Stimulated activated naive CD8-positive, alpha-beta T cell treated with anti-CD3 and anti-CD28 coated beads, Interleukin-15, amount 100 ng/mL, for 72 hours (primary cell): ENCODE data around the gene IQCN.

ENCODE experiments used
- ATAC-seq: fragments of 150-1000 bp; cut with Tn5 transposase; 2 replicates; pipeline ENCODE4 v1.10.0; 2021; ENCODE audit warnings: mild to moderate bottlenecking, moderate library complexity
- DNase-seq, 2 donors: peaks; one replicate each; pipeline ENCODE4 v3.0.0; 2021 to 2022
- H3K27ac Mint-ChIP-seq, 2 donors: one replicate each; pipeline ENCODE4 v1.8.0; 2022; ENCODE audit warnings: mild to moderate bottlenecking in 2 of 2, mixed read lengths in 2 of 2, moderate library complexity in 2 of 2
- H3K27me3 Mint-ChIP-seq: one replicate; pipeline ENCODE4 v1.8.0; 2022; ENCODE audit warnings: mixed read lengths
- H3K4me1 Mint-ChIP-seq: one replicate; pipeline ENCODE4 v1.8.0; 2022; ENCODE audit warnings: mild to moderate bottlenecking, mixed read lengths
- H3K4me3 Mint-ChIP-seq, 2 donors: one replicate each; pipeline ENCODE4 v1.8.0; 2022; ENCODE audit warnings: mild to moderate bottlenecking in 2 of 2, mixed read lengths in 2 of 2, moderate library complexity in 1 of 2
- H3K9me3 Mint-ChIP-seq, 2 donors: one replicate each; pipeline ENCODE4 v1.8.0; 2022; ENCODE audit warnings: mixed read lengths in 2 of 2

Gene IQCN

DNA sequence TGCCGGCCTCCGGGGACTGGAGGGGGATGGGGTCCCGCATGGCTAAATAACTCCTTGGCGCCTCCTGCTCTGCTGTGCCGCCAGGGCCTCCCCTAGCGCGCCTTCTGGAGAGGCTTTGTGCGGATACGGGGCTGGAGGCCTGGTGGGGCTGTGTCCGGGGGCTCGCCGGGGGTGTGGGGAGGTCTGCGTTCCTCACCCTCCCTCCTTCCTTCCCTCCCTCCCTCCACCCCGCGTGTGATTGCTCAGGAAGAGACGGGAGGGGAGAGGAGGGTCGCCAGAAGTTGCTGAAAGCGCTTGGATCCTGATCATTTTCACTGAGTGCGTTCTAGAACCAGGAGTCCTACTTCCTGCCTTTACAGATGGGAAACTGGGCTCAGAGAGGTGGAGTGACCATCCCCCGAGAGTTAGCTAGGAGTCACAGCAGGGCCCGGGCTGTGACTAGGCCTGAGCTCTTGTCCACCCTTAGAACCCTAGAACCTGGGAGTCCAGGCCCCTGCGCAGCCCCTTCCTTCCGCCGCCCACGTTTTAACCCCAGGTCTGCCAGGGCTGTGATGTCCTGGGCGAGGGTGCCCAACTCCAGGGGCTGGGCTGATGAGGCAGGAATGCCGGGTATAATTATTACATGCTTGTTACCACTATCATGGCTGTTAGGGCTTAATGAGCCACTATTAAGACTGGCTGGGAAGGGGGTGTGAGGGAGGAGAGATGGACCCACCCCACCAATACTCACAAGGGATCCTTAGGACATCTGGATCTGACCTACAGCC lies 8.0 kb upstream of the IQCN start:
- Mint-ChIP-seq H3K27ac (peak overlapping the region; percentile 98 to 99), H3K27me3 (no peaks in the 10 kb centered on the region), H3K4me3 (peak overlapping the region; percentile 88 to 99), H3K4me1 (peaks cover 87% of the 10 kb centered on the region), H3K9me3 (no peaks in the 10 kb centered on the region)
- DNase-seq (no peak), ATAC-seq (peak; percentile 61)

DNA sequence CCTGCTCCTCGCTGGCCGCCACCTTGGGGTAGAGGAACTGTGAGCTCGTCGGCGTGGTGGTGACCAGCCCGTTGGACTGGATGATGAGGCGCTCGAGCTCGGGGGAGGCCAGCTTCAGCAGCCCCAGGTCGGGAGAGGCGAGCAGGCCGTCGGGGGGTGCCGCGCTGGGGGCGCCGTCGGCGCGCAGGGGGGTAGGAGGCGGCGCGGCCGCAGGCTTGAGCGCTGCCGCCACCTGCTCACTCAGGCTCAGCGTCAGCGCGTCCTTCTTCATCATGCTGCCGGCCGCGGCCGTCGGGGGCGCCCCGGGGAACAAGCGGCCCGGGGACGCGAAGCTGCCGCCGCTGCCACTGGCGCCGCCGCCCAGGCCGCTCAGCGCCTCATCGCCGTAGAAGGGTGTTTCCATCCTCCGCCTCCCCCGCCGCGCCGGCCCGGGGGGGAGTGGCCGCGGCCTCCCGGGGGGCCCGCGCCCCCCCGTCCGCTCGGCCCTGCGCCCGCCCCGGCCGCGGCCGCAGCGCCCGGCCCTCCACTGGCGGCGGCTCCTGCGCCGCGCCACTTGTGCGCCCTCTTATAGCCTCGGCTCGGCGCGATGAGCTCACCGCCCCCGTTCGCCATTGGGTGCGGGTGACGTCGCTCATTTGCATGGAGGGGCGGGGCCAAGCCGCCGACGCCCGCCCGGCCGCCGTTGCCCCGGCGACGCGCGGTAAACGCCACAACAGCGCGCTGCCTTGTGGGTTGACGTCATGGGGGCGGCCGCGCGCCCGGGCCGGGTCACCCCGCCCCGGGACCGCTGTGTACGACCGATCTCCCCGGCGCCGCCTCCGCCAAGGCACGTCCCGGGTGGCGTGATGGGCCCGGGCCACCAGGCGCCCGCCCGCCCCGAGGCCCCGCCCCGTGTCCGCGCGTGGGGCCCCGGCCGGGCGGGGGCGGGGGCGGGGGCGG lies 7.1 kb upstream of the IQCN start, which contains the start of gene JUND:
Gene JUND (minus strand): TSS at position 541 of the 939 bp plus-strand sequence. CDS start 138 bp downstream, at position 403.
- peak; percentile 78 for ATAC-seq

DNA sequence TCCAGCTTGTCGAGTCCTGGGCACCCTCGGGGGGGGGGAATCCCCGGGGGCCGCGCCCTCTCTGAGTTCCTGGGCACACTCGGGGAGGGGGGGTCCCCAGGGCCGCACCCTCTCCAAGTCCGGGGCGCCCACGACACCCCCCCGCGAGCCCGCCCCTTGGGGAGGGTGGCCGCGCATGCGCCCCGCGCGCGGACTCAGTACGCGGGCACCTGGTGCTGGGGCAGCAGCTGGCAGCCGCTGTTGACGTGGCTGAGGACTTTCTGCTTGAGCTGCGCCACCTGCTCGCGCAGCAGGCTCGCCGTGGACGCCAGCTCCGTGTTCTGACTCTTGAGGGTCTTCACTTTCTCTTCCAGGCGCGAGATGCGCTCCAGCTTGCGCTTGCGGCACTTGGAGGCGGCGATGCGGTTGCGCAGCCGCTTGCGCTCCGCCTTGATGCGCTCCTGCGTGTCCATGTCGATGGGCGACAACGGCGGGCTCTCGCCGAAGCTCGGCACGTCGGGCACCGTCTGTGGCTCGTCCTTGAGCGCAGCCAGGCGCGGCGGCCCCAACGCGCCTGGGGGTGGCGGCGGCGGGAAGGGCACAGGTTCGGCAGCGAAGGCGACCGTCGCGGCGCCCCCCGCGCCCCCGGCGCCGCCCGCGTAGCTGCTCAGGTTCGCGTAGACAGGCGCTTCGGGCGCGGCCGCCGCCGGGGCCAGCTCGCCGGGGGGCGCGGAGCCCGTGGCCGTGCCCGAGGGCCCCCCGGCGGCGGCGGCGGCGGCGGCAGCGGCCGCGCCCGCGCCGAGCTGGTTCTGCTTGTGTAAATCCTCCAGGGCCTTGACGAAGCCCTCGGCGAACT lies 6.2 kb upstream of the IQCN start:
- H3K9me3 Mint-ChIP-seq: no peaks in the 10 kb centered on the region
- no peaks in the 10 kb centered on the region for H3K27me3 Mint-ChIP-seq
- H3K27ac Mint-ChIP-seq: peak overlapping the region; percentile 98 to 99
- DNase-seq: peak; percentile 85 to 88
- H3K4me1 Mint-ChIP-seq: peaks cover 76% of the 10 kb centered on the region
- peak overlapping the region; percentile 93 to 95 for H3K4me3 Mint-ChIP-seq
- ATAC-seq: peak; percentile 35

More for the DNA sequence above, 7.1 kb upstream of the IQCN start, which contains the start of gene JUND:
- Mint-ChIP-seq H3K4me1 (peaks cover 81% of the 10 kb centered on the region), H3K27me3 (no peaks in the 10 kb centered on the region), H3K4me3 (peak within 1 kb of the TSS; percentile 93 to 99), H3K9me3 (no peaks in the 10 kb centered on the region), H3K27ac (peak within 1 kb of the TSS; percentile 98 to 99)
- peak; percentile 98 to 99 for DNase-seq

DNA sequence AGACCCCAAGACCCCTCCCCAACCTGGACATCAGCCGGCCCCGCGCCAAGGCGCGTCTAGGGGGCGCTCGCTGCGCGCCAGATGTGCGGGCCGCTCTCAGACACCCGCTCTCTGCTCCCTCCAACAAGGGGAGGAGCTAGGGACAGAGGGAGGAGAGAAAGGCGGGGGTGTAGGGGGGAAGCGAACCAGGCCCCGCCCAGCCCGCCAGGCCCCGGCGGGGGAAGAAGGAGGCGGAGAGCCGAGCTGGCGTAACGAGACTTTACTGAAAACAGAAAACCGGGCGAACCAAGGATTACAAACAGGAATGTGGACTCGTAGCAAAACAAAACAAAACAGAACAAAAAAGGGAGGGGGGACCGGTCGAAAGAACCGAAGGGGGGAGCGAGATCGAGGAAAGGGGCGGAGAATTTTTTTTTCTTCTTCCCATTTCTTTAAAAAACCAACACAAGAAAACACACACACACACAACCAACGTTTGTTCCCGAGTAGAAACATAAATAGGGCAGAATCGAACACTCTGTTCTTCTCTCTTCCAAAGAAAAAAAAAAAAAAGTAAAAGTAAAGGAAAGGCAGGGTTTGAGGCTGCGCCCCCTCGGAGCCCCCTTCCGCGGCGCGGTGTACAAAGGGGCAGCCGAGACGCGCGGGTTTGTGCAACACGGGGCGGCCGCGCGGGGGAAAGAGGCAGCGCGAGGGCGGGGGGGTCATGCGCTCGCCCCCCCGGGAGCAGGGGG lies 5.4 kb upstream of the IQCN start:
- Mint-ChIP-seq H3K27me3 (no peaks in the 10 kb centered on the region), H3K27ac (peak overlapping the region; percentile 93 to 99), H3K4me3 (peak overlapping the region; percentile 93 to 95), H3K9me3 (no peaks in the 10 kb centered on the region), H3K4me1 (peaks cover 76% of the 10 kb centered on the region)
- peak; percentile 47 for ATAC-seq
- peak; percentile 93 to 95 for DNase-seq

DNA sequence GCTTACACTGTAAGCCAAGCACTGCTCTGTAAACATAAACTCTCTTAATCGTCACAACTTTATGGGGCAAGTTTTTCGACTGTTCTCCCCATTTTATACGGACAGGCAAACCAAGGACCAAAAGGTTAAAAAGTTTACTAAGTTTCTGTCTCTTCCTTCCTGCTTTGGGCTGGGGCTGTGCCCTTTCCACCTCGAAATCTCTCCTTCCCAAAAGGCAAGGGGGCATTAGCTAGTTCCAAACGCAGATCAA lies 4.9 kb upstream of the IQCN start:
- Mint-ChIP-seq H3K4me1 (peaks cover 76% of the 10 kb centered on the region), H3K27me3 (no peaks in the 10 kb centered on the region), H3K27ac (peak overlapping the region; percentile 93 to 99), H3K9me3 (no peaks in the 10 kb centered on the region), H3K4me3 (peak overlapping the region; percentile 93 to 95)
- DNase-seq (no peak), ATAC-seq (no peak)

DNA sequence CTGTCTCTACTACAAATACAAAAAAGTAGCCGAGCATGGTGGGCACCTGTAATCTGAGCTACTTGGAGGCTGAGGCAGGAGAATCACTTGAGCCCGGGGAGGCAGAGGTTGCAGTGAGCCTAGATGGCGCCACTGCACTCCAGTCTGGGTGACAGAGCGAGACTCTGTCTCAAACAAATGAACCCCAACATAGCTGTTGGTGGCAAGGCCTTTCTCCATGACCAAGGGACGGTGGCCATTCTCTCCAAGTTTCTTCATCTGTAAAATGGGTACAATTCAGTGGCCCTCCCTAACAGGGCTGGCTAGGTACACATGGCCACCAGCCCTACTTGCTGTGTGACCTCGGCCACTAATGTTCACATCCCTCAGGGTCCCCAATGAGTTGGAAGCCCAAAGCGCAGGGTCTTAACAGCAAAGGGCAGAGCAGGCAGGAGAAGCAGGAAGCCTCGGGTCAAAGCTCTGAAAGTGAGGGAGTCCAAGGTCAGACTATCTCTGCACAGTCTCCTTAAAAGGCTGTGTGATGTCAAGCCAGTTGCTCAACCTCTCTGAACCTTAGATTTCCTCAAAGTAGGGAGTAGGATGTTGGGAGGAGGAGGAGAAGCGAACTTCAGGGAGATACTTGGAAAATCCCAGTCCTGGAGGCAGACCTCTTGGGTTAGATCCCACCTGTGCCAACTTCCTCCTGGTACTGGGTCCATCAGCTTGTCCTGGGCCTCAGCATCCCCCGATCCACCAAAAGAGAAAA lies 4.4 kb upstream of the IQCN start:
- no peak for ATAC-seq
- H3K4me1 Mint-ChIP-seq: peaks cover 75% of the 10 kb centered on the region
- H3K27ac Mint-ChIP-seq: peak overlapping the region; percentile 93 to 99
- peak; percentile 45 to 58 for DNase-seq
- peak overlapping the region; percentile 93 to 95 for H3K4me3 Mint-ChIP-seq
- no peaks in the 10 kb centered on the region for H3K9me3 Mint-ChIP-seq
- no peaks in the 10 kb centered on the region for H3K27me3 Mint-ChIP-seq

DNA sequence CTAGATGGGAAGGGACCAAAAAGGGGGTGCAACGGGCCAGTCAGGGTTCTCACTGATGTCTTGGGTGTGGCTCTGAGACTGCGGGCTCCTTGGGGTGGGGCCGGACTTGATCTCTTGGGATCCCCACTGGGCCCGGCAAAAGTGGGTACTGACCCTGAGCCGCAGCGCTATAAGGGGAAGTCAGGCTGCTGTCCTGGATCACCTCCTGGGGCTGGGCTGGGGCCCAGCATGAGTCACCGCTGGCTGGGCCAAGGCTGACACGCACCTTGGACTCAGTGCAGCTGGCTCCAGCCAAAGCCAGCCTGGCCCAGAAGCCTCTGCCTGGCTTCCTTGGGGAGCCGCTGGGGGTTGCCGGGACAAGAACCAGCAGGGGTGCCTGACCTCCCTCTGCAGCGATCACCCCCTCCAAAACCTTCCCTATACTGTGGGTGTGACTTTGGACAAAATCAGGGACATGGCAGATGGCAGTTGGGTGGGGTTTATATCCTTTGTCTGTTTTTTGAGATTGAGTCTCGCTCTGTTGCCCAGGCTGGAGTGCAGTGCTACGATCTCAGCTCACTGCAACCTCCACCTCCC lies 617 bp upstream of the IQCN start:
- ATAC-seq (no peak), DNase-seq (no peak)
- Mint-ChIP-seq H3K4me1 (peaks cover 48% of the 10 kb centered on the region), H3K9me3 (no peaks in the 10 kb centered on the region), H3K27me3 (no peaks in the 10 kb centered on the region), H3K27ac (peak overlapping the region in 1 of 2 donors; percentile 82), H3K4me3 (peak overlapping the region in 1 of 2 donors; percentile 21)

DNA sequence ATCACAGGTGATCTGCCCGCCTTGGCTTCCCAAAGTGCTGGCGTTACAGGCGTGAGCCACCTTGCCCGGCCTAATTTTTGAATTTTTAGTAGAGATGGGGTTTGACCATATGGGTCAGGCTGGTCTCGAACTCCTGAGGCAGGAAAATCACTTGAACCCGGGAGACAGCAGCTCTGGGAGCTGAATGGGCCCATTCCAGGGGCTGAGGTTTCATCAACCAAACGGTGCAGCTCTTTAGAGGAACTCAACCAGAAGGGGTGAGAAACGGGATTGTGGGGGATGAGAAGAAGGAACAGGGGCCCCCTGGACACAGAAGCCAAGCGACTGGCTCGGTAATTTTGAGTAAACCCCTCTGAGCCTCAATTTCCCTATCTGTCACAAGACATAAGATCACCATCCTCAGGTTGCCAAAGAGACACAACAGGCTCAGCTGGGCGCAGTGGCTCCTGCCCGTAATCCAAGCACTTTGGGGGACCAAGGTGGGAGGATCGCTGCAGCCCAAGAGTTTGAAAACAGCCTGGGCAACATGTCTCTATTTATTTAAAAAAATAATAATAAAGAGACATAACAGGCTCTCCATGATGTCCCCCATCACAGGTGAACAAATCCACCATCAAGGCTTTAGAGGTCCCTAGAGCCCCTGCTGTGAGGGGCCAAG lies 562 bp downstream of the IQCN start:
- no peaks in the 10 kb centered on the region for H3K27me3 Mint-ChIP-seq
- DNase-seq: no peak
- ATAC-seq: no peak
- H3K27ac Mint-ChIP-seq: peak overlapping the region in 1 of 2 donors; percentile 42
- H3K4me3 Mint-ChIP-seq: no peak overlapping the region
- H3K4me1 Mint-ChIP-seq: peaks cover 37% of the 10 kb centered on the region
- H3K9me3 Mint-ChIP-seq: no peaks in the 10 kb centered on the region

DNA sequence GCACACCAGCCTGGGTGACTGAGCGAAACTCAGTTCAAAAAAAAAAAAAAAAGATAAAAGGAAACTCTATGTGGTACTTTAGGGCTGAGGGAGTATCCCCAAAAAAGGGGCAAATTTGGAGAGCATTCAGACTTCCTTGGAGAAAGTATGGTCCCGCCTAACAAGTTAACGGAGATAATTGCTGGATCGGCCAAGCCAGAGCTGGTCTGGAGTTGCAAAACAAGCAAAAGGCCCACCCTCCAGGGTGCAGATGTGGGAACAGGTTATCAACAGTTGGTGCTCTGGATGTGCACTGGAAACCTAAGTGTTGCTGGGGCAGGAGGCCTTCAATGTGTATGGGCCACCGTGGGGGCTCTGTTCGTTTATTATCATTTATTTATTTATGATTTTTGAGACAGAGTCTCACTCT lies 2.8 kb downstream of the IQCN start:
- H3K4me3 Mint-ChIP-seq: no peak overlapping the region
- no peak for ATAC-seq
- no peak for DNase-seq
- H3K27me3 Mint-ChIP-seq: no peaks in the 10 kb centered on the region
- H3K27ac Mint-ChIP-seq: no peak overlapping the region
- no peaks in the 10 kb centered on the region for H3K9me3 Mint-ChIP-seq
- H3K4me1 Mint-ChIP-seq: peaks cover 20% of the 10 kb centered on the region

DNA sequence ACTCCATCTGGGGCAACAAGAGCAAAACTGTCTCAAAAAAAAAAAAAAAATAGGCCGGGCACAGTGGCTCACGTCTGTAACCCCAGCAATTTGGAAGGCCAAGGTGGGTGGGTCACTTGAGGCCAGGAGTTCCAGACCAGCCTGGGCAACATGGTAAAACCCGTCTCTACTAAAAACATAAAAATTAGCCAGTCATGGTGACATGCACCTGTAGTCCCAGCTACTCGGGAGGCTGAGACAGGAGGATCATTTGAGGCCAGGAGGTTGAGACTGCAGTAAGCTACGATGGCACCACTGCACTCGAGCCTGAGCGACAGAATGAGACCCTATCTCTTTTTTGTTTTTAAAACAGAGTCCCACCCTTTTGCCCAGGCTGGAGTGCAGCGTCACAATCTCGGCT lies 3.9 kb downstream of the IQCN start:
- DNase-seq (no peak), ATAC-seq (no peak)
- no peaks in the 10 kb centered on the region for H3K9me3 Mint-ChIP-seq
- no peaks in the 10 kb centered on the region for H3K27me3 Mint-ChIP-seq
- H3K4me3 Mint-ChIP-seq: no peak overlapping the region
- no peak overlapping the region for H3K27ac Mint-ChIP-seq
- H3K4me1 Mint-ChIP-seq: peaks cover 14% of the 10 kb centered on the region

DNA sequence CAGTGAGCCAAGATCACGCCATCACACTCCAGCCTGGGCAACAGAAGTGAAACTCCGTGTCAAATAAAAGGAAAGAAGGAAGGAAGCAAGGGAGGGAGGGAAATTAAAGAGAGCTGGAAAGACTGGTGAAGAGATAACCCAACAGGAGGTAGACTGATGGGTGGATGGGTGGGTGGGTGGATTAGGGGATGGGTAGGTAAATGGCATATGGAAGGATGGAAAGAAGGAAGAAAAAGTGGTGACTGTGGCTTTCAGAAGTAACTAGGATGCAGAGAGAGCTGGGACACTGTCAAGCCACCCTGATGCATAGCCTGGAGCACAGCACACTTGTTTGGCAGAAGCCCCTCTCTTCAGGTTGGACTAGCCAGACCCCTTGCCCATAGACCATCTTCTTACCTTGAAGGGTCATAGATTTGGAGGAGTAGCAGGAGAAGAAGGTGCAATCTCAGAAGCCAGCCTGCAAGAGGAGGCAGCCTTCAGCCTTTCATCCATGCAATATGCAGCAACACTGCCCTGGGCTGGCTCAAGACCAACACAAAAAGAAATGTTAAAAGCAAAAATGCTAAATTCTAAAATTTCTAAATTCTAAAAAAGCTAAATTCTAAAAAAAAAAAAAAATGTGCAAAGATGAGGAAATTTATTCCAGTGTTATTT lies 5.1 kb downstream of the IQCN start:
- ATAC-seq (no peak), DNase-seq (no peak)
- Mint-ChIP-seq H3K9me3 (no peaks in the 10 kb centered on the region), H3K4me3 (no peak overlapping the region), H3K27ac (no peak overlapping the region), H3K27me3 (no peaks in the 10 kb centered on the region), H3K4me1 (peaks cover 2% of the 10 kb centered on the region)

DNA sequence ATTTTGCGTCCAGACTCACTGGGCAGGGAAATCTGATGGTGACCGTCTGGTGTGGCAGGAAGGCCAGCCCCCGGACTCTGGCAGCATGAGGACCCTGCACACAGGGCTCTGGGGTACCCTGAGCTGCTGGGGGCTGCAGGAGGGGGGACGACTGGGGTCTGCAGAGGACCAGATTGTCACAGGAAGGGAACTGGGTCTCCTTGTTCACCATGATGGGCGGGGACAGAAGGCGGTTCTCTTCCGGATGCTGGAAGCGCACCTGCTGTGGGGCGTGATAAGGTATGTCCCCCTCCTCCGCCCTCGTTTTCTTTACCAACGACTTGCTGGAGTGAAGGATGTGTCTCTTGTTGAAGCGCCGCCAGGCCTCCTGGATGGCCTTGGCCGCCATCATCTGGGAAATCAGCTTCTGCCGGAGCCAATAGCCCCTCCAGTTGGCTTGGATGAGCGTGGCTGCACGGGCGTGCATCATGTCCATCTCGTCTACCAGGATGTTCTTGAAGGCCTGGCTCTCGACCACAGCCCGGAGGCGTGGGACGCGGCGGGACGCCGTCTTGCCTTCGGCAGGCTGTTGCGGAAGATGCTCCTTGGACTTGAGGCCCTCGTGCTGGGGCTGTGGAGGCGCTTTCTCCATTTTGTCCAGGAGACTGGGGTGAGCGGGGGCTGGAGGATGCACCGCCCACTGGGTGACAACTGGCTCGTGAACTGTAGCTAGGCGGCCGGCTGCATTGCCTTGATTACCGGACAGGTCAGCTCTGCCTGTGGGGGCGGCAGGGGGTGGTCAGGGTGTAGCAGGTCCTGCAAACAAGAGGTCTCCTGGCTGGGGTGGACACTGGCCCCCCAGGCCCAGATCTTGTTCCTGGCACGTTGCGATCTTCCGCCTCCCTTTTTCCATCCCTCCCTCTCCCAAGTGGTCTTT lies 7.2 kb downstream of the IQCN start:
- ATAC-seq: no peak
- Mint-ChIP-seq H3K27ac (peak overlapping the region in 1 of 2 donors; percentile 50), H3K9me3 (no peaks in the 10 kb centered on the region), H3K4me1 (no peaks in the 10 kb centered on the region), H3K27me3 (no peaks in the 10 kb centered on the region), H3K4me3 (no peak overlapping the region)
- DNase-seq: no peak
